Epithelial cell of proximal tubule (primary cell): ENCODE measurements around the gene SLC9C2. TPM values are rescaled to one million over a fixed set of nuclear protein-coding genes. Genes with fewer than 3 reads are reported as not detected.

ENCODE experiments used
- DNase-seq: peaks from one replicate; pipeline ENCODE4 v3.0.0-alpha.2; 2011; ENCODE audit warnings: low read depth
- H3K4me3 ChIP-seq: 2 replicates; pipeline ENCODE4 v1.5.1; 2011; ENCODE audit warnings: low read depth, mild to moderate bottlenecking, low read length
- CTCF ChIP-seq: conservative IDR thresholded peaks from 2 replicates; pipeline ENCODE4 v1.5.1; 2012; ENCODE audit warnings: low read depth, mild to moderate bottlenecking, low read length
- total RNA-seq: library from RNA; depleted of rRNA; stranded (reverse); fragments of >200 nt; gene quantifications from 2 replicates; pipeline ENCODE4 v1.2.3, GENCODE V29; 2015

SLC9C2 gene
- total RNA-seq, 1 donor from 2014 or later = not detected

- TF ChIP-seq CTCF = no peak
- no peak for DNase-seq
- H3K4me3 ChIP-seq = no peak overlapping the region
These were observed 117.5 kb downstream of the SLC9C2 start for GRCh38 chr1:173485401-173485800.

GRCh38 chr1:173484276-173484675, 118.6 kb downstream of the SLC9C2 start:
- DNase-seq = no peak
- no peak for TF ChIP-seq CTCF
- H3K4me3 ChIP-seq = no peak overlapping the region

GRCh38 chr1:173482683-173483082, 120.2 kb downstream of the SLC9C2 start:
- no peak for DNase-seq
- H3K4me3 ChIP-seq = no peak overlapping the region
- TF ChIP-seq CTCF = no peak

- no peak for DNase-seq
- no peak overlapping the region for H3K4me3 ChIP-seq
- no peak for TF ChIP-seq CTCF
These were observed 121.6 kb downstream of the SLC9C2 start for GRCh38 chr1:173481195-173481772.

DNA sequence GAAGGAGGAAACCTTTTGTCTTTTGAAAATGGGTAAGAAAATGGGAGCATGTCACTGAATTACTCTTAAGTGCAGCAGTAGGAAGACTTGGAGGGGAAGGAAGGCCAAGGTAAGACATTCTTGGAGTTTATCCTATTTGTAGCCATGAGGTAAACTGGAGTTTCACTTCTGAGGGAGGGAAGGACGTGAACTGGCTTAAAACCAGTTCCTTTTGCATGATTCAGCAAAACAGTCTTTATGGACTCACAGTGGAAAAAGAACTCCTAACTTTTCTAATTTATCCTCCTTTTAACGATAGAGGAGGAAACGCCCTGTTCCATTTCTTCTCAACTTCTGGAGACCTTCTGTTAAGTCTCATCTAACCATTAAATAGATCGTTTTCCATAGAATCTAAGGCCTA, 123.2 kb downstream of the SLC9C2 start:
- peak overlapping the region; percentile 92 for H3K4me3 ChIP-seq
- DNase-seq = no peak
- TF ChIP-seq CTCF = no peak

GRCh38 chr1:173478094-173478674, 124.7 kb downstream of the SLC9C2 start:
- no peak for TF ChIP-seq CTCF
- DNase-seq = no peak
- H3K4me3 ChIP-seq = peak overlapping the region; percentile 92
